GM18498 (cell line): ENCODE results near the gene NFKBIB.
"Not testable (repeated sequence)": the region's sequence is repeated elsewhere in the genome, so short reads cannot be mapped to it uniquely, and the experiment has no call there.

Experiments
- ATAC-seq: cut with Tn5 transposase; IDR thresholded peaks from one replicate; pipeline ENCODE4 v1.9.1; 2021; ENCODE audit warnings: mild to moderate bottlenecking, moderate library complexity; ENCODE audit not compliant: unreplicated experiment

Gene NFKBIB

GRCh38 chr19:38875656-38876395 lies 23.9 kb upstream of the NFKBIB start:
- no peak for ATAC-seq

GRCh38 chr19:38877781-38878574 lies 21.8 kb upstream of the NFKBIB start, which contains the start of gene RINL:
TSS of gene RINL (minus strand) at chr19:38878275. CDS start at chr19:38876742, 1,533 bp downstream.
- ATAC-seq = peak; percentile 62

DNA sequence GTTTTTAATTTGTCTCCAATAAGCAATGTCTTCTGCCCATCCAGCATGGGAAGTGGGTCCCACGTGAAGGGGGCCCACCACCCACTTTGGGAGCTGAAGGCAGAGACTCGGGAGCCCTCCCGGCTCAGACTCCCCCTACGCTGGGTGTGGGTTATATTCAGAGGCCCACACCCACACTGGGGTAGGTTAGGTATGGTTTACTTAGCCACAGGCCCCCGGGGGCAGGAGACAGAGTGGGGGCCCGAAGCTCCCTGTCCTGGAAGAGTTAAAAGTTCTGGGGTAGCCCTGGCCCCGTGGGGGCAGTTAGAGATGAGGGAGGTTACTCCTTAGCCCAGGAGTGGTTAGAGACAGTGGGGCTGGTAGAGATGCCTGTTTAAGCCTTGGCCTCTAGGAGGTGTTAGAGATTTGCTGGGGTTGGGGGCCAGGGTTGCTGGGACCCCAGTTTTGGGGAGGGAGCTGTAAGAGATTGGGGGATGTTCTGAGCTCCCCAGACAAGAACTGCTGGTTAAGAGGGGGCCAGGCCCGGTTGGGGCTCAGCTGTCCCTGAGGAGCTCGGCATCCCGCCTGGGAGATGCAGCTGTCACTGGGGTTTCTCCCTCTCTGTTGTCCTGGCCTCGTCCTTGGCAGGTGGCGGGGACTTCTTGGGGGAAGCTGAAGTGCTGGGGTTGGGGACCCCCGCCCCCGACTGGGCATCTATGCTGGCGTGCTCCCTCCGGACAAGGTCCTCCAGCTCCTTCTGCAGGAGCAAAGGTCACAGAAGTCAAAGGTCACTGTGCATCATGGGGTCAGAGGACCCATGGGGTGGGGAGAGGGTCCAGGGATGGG lies 21.0 kb upstream of the NFKBIB start:
- no peak for ATAC-seq

GRCh38 chr19:38879400-38879751 lies 20.4 kb upstream of the NFKBIB start:
- no peak for ATAC-seq

GRCh38 chr19:38880076-38880881 lies 19.5 kb upstream of the NFKBIB start:
- no peak for ATAC-seq

DNA sequence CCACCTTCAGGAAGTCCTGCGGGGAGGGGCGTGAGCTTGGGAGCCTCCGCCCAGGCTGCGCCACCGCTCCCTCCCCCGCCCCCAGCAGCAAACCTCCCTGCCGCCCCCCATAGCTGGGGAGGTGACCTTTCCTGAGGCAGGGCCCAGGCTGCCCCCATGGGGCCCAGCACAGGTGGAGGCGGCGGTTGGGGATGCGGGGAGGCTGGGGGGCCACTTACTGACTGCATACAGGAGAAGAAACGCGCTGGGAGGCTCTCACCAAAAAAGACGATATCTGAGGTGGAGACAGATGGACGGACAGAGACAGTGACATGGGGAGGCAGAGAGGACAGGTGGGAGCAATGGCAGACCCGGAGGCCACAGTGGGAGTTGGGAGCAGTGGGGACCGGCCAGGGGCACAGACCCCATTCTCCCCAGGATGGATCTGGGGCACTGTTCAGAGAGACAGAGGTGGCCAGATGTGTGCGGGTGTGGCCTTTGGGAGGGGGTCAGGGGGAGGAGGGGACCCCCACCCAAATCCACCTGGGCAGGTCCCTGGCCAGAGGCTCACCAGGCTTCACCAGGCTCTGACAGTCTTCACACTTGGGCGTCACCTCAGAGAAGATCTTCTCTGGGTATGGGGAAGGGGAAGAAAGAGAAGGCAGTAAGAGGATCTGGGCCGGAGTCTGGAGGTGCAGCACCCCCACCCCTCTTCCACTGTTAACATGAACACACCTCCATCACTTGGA lies 18.7 kb upstream of the NFKBIB start:
- ATAC-seq = no peak

- ATAC-seq = no peak
These were observed 16.5 kb upstream of the NFKBIB start for GRCh38 chr19:38883286-38883685.

DNA sequence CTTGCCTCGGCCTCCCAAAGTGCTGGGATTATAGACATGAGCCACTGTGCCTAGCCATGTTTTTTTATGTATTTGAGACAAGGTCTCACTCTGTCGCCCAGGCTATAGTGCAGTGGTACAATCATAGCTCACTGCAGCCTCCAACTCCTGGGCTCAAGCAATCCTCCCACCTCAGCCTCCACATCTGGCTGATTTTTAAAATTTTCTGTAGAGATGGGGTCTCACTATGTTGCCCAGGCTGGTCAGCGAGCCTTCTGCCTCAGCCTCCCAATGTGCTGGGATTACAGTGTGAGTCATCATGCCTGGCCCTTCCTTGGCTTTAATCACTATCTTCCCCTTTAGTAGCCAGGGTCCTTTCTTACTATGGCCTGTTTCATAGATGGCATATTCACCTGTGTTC lies 15.1 kb upstream of the NFKBIB start:
- ATAC-seq = not testable (repeated sequence)

DNA sequence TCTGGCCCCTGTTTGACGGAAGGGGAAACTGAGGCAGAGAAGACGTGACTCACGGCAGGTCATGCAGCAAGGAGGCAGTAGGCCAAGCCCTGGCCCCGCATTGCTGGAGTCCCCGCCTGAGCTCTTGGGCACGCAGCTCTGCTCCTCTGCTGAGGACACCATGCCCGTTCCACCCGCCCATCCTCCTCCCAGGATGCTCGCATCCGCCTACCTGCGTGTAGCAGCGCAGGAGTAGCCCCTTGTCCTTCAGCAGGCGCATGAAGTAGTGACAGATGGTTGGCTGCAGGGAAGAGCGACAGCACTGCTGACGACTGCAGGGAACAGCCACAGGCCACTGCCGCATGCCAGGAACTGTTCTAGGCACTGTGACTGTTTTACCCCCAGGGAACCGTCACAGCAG lies 10.9 kb upstream of the NFKBIB start:
- no peak for ATAC-seq

- ATAC-seq = no peak
These were observed 10.0 kb upstream of the NFKBIB start for GRCh38 chr19:38889803-38890202.

- no peak for ATAC-seq
These were observed 9.1 kb upstream of the NFKBIB start for GRCh38 chr19:38890686-38891085.

DNA sequence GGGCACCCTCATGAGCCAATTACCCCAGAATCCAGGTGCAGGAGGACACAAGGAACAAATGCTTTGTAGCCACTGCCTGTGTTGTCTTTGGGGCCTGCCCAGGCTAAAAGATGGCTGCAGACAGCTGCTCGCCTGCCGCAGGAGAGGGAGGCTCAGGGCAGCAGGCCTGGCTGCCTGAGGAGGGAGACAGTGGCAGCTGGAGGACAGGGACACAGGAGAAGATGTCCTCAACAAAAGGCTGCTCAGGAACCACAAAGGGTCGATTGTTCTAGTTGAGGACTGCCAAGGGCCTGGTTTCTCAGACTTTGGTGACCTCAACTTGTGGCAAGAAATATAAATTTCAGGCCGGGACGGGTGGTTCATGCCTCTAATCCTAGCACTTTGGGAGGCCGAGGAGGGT lies 8.0 kb upstream of the NFKBIB start:
- ATAC-seq = no peak

DNA sequence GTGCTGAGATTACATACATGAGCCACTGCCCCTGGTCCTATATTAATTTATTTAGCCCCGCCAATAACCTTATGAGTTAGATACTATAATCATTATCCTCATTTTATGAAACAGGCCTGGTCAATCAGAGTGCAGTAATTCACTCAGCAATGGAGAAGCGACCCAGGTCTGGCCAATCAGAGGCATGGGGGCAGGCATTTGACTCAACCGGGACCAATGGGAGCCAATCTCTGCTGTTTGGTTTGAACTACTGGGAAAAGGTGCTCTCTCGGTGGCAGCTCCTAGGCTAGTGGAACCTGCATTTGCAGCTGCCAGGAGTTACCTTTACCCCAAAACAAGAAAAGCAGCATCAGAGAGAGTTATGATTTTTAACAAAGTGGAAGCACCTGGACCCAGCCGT lies 6.9 kb upstream of the NFKBIB start:
- ATAC-seq = no peak

- ATAC-seq = no peak
These were observed 6.4 kb upstream of the NFKBIB start for GRCh38 chr19:38893341-38893771.

DNA sequence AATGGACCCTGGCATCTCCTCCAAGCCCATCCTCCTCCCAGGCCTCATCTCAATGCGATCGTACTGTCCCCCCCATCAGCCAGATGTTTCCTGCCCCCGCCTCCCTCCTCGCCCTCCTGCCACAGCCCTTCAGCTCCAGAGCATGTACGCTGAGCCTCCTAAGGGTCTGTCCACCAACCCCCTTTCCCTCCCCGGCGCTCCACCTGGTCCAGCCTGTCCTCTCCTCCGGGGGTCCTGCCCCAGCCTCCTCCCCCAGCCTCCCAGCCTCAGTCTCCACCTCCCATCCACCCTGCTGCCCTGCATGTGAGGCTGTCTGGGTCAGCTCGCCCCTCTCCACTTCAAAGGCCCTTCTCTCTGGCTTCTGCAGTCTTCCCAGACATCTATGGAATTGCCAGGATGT lies 4.8 kb upstream of the NFKBIB start:
- no peak for ATAC-seq

DNA sequence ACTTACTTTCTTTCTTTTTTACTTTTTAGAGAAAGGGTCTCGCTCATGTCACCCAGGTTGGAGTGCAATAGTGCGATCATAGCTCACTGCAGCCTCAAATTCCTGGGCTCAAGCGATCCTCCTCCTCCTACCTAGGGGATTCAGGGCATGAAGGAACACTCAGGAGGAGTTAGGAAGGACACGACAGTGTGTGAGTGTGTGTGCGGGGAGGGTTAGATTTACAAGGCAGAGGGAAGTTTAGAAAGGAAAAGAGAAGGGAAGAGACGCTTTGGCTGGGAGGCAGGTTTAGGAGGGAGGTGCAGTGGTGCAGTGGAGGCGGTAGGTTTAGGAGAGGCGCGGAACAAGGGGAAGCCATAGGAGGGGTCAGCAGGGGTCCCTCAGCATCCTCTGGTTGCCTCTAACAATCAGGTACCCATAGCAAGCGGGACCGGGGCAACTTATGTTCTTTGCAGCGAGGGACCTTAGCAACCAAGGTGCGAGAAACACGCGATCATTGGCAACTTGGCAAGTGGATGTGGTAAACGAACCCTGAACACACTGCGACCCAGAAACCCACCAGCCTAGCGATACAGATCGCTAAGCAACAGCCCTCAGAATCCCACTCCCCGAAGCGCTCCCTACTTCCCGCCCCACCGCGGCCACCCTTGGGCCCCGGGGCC lies 852 bp upstream of the NFKBIB start:
- no peak for ATAC-seq

- no peak for ATAC-seq
These were observed 447 bp downstream of the NFKBIB start for GRCh38 chr19:38900202-38900629.

DNA sequence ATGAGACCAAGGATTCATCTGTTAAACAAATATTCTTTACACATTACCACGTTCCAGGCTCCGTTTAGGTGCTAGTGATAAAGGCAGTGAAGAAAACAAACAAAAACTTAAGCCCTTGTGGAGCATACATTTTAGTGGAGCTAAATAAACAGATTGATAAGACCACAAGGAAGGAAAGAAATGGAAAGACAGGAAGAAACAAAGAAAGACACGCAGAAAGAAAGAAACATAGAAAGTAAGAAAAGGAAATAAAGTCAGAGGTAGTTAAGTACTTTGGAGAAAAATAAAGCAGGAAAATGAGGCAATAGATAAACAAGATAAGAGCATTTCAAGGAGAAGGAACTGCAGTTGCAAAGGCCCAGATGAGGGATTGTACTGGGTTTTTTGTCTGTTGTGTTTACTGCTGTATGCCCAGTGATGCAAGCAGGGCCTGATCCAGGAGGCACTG lies 998 bp downstream of the NFKBIB start:
- no peak for ATAC-seq

GRCh38 chr19:38901683-38902082 lies 1.9 kb downstream of the NFKBIB start:
- ATAC-seq = no peak
